ENCODE measurements around the gene PSD2. TPM values are rescaled to one million over a fixed set of nuclear protein-coding genes. Genes with fewer than 3 reads are reported as not detected.

PSD2 gene
- total RNA-seq, 1 donor from 2014 or later, result 0.25 TPM

- Histone ChIP-seq H3K4me3 (ENCODE audit: insufficient read depth, low read depth, low read length) (no peak overlapping the region), H3K4me1 (ENCODE audit: insufficient read depth, low read length) (peaks cover 12% of the 10 kb centered on the region), H3K27ac (ENCODE audit: low read depth, low read length) (no peak overlapping the region), H2AFZ (ENCODE audit: low read depth, low read length) (no peak overlapping the region), H3K36me3 (ENCODE audit: insufficient read depth, low read length) (no peaks in the 10 kb centered on the region), H3K9me3 (ENCODE audit: insufficient read depth, low read depth, low read length) (peaks cover 2% of the 10 kb centered on the region), H3K27me3 (ENCODE audit: insufficient read depth, low read length) (peaks cover 18% of the 10 kb centered on the region), H4K20me1 (ENCODE audit: insufficient read depth, low read length) (no peaks in the 10 kb centered on the region), H3K9ac (ENCODE audit: low read length) (no peak overlapping the region), H3K4me2 (ENCODE audit: low read length) (no peak overlapping the region), H3K79me2 (ENCODE audit: insufficient read depth, low read length) (no peaks in the 10 kb centered on the region)
- H3K27me3 Mint-ChIP-seq (ENCODE audit: low read depth, unreplicated experiment), result peaks cover 16% of the 10 kb centered on the region
- DNase-seq (ENCODE audit: low read depth) (no peak), FAIRE-seq (no peak)
- H3K36me3 Mint-ChIP-seq (ENCODE audit: low read depth, unreplicated experiment), result no peaks in the 10 kb centered on the region
- H3K4me3 Mint-ChIP-seq (ENCODE audit: unreplicated experiment), result no peak overlapping the region
- H3K4me1 Mint-ChIP-seq (ENCODE audit: low read depth, unreplicated experiment), result peaks cover 33% of the 10 kb centered on the region
- no peaks in the 10 kb centered on the region for H3K9me3 Mint-ChIP-seq (ENCODE audit: unreplicated experiment)
- TF ChIP-seq, protein P1, sequence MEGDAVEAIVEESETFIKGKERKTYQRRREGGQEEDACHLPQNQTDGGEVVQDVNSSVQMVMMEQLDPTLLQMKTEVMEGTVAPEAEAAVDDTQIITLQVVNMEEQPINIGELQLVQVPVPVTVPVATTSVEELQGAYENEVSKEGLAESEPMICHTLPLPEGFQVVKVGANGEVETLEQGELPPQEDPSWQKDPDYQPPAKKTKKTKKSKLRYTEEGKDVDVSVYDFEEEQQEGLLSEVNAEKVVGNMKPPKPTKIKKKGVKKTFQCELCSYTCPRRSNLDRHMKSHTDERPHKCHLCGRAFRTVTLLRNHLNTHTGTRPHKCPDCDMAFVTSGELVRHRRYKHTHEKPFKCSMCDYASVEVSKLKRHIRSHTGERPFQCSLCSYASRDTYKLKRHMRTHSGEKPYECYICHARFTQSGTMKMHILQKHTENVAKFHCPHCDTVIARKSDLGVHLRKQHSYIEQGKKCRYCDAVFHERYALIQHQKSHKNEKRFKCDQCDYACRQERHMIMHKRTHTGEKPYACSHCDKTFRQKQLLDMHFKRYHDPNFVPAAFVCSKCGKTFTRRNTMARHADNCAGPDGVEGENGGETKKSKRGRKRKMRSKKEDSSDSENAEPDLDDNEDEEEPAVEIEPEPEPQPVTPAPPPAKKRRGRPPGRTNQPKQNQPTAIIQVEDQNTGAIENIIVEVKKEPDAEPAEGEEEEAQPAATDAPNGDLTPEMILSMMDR (IDR thresholded peaks at IDR 0.05; ENCODE audit: insufficient read depth, low read depth, low read length), result no peak
- no peak for TF ChIP-seq EZH2 (IDR thresholded peaks at IDR 0.05; ENCODE audit: insufficient read depth, low read length)
- H3K27ac Mint-ChIP-seq (ENCODE audit: unreplicated experiment), result no peak overlapping the region
Observed at GRCh38 chr5:139759219-139759721, 36.3 kb upstream of the PSD2 start.

DNA sequence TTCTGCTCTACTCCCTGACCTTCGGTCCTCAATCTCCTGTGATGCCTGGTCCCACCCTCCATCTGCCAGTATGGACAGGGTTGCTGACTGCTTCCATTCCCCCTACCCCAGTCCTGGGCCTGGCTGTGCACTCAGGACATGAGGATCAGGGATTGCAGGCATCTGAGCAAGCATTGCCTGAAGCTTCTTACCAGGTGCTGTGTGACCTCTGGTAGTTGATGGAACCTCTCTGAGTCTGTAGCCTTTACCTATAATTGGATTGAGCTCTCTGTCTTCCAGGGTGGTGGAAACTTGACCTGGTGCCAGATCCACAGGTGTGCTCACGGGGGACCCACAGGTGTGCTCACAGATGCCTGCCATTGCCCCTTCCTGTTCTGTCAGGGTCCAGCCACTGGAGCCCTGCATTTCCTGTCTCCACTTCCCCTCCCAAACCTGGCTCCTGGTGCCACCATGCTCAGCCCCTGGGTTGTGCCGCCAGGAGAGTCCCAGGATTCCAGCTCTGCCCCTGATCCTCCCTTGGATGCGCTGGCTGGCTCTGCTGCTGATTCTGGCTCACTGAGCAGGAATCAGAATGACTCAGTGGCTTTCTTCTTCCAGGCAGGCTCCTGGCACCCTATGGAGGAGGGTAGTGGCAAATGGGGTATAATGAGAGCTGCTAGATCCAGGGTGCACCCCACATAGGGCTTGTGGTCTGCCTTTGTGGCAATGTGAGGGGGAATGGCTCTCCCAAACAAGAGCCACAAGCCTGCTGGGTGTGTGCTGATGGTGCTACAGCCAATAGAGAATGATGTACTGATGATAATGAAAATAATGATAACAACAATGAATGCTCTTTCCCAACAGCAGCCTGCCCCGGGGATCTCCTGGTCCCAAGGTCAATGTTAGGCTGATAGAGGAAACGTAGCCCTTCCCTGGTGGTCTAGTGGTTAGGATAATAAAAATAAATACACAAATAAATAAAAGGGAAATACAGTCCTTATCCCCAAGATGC is 35.2 kb upstream of the PSD2 start:
- Histone ChIP-seq H3K9me3 (ENCODE audit: insufficient read depth, low read depth, low read length) (peaks cover 1% of the 10 kb centered on the region), H3K79me2 (ENCODE audit: insufficient read depth, low read length) (no peaks in the 10 kb centered on the region), H3K4me2 (ENCODE audit: low read length) (no peak overlapping the region), H3K27me3 (ENCODE audit: insufficient read depth, low read length) (peaks cover 14% of the 10 kb centered on the region), H3K4me1 (ENCODE audit: insufficient read depth, low read length) (peaks cover 12% of the 10 kb centered on the region), H2AFZ (ENCODE audit: low read depth, low read length) (no peak overlapping the region), H4K20me1 (ENCODE audit: insufficient read depth, low read length) (no peaks in the 10 kb centered on the region), H3K27ac (ENCODE audit: low read depth, low read length) (no peak overlapping the region), H3K4me3 (ENCODE audit: insufficient read depth, low read depth, low read length) (no peak overlapping the region), H3K36me3 (ENCODE audit: insufficient read depth, low read length) (no peaks in the 10 kb centered on the region), H3K9ac (ENCODE audit: low read length) (no peak overlapping the region)
- Mint-ChIP-seq H3K4me3 (ENCODE audit: unreplicated experiment) (no peak overlapping the region), H3K27ac (ENCODE audit: unreplicated experiment) (no peak overlapping the region), H3K4me1 (ENCODE audit: low read depth, unreplicated experiment) (peaks cover 33% of the 10 kb centered on the region), H3K9me3 (ENCODE audit: unreplicated experiment) (no peaks in the 10 kb centered on the region), H3K27me3 (ENCODE audit: low read depth, unreplicated experiment) (peaks cover 19% of the 10 kb centered on the region), H3K36me3 (ENCODE audit: low read depth, unreplicated experiment) (no peaks in the 10 kb centered on the region)
- TF ChIP-seq, protein P1 (IDR thresholded peaks at IDR 0.05; ENCODE audit: insufficient read depth, low read depth, low read length), result no peak
- no peak for TF ChIP-seq EZH2 (IDR thresholded peaks at IDR 0.05; ENCODE audit: insufficient read depth, low read length)
- DNase-seq (ENCODE audit: low read depth) (peak; percentile 55), FAIRE-seq (no peak)

Data from astrocyte (in vitro differentiated cells and primary cell).